ENCODE results near the gene PCNX4. TPM values are rescaled to one million over a fixed set of nuclear protein-coding genes. Genes with fewer than 3 reads are reported as not detected.

PCNX4 gene
- total RNA-seq, 1 donor from 2014 or later: 55.4 TPM

Other genes with a start within 250 kb of the PCNX4 start
- gene RTN1, start 221.1 kb upstream of the PCNX4 start, total RNA-seq: 5.4 TPM
- not detected for gene LRRC9, start 171.8 kb upstream of the PCNX4 start, total RNA-seq
- gene DHRS7, start 73.5 kb downstream of the PCNX4 start, total RNA-seq: 73.5 TPM
- gene PPM1A, start 157.3 kb downstream of the PCNX4 start, total RNA-seq: 74.0 TPM

Data from sciatic nerve (tissue), 1 donor.